Measurements from ENCODE around the gene ABLIM2. TPM values are rescaled to one million over a fixed set of nuclear protein-coding genes. Genes with fewer than 3 reads are reported as not detected.

ABLIM2 gene
- total RNA-seq, 2 donors from 2014 or later, result 6.0 to 20.8 TPM

DNA sequence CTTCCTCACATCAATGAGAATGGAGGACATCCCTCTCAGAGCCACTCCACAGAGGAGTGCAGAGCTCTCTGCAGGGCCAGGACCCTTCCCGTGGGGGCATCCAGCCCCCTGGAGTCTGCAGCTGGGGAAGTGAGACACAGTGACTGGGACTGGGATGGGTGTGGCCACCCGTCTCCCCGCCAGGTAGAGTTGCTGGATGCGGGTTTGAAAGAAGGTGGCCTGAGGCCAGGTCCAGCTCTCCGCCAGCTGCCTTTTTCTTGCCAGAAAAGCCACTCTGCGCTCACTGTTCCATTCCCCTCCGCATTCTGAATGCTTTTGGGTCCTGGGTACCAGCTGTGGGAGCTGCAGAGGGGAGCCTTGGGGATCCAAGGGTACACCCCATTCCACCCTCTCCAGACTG lies 82.6 kb downstream of the ABLIM2 start:
- Histone ChIP-seq H3K36me3 (replicated peaks in 1 of 2; ENCODE audit: insufficient read depth in 1 of 2, low read depth in 2 of 2) (no peaks in the 10 kb centered on the region), H3K27ac (no peak overlapping the region), H3K4me3 (no peak overlapping the region), H3K4me1 (no peaks in the 10 kb centered on the region), H3K27me3 (no peaks in the 10 kb centered on the region), H3K9me3 (no peaks in the 10 kb centered on the region)
- TF ChIP-seq, protein P1, sequence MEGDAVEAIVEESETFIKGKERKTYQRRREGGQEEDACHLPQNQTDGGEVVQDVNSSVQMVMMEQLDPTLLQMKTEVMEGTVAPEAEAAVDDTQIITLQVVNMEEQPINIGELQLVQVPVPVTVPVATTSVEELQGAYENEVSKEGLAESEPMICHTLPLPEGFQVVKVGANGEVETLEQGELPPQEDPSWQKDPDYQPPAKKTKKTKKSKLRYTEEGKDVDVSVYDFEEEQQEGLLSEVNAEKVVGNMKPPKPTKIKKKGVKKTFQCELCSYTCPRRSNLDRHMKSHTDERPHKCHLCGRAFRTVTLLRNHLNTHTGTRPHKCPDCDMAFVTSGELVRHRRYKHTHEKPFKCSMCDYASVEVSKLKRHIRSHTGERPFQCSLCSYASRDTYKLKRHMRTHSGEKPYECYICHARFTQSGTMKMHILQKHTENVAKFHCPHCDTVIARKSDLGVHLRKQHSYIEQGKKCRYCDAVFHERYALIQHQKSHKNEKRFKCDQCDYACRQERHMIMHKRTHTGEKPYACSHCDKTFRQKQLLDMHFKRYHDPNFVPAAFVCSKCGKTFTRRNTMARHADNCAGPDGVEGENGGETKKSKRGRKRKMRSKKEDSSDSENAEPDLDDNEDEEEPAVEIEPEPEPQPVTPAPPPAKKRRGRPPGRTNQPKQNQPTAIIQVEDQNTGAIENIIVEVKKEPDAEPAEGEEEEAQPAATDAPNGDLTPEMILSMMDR (IDR thresholded peaks at IDR 0.05), result no peak
- TF ChIP-seq POLR2A (IDR thresholded peaks at IDR 0.05), result no peak
- 70 to 82% methylated on average over 5 to 7 of the region's 7 CpGs for WGBS, 2 donors
- no peak for ATAC-seq
- DNase-seq, result no peak
- intact Hi-C loops (cut with DNase I), result no loop called here

DNA sequence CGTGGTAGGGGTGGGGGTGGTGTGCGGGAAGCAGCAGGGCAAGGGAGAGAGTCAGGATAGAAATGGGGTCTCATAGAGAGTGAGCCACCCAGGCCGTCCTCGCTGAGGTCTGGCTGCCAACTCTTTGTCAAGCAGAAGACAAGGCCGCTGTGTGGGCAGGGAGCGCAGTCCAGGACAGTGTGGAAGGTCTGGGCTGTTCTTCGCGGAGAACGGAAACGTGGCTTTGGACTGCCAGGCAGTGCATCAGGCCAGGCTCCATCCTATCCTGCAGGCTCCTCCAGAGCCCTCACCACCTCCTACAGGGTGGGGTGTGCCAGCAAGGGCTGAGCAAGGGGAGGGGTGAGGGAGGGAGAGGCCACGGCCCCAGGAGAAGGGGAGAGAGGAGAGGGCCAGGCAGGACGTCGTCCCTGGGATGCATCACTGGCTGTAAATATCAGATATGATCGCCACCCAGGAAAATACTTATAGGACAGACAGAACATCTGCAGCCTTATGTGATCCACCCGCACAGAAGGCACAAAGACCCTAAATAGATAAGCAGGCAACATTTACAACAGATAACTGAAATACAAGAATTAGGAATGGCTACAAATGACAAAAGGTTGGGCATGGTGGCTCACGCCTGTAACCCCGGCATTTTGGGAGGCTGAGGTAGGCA lies 85.3 kb downstream of the ABLIM2 start:
- no peak for DNase-seq
- Histone ChIP-seq H3K36me3 (replicated peaks in 1 of 2; ENCODE audit: insufficient read depth in 1 of 2, low read depth in 2 of 2) (no peaks in the 10 kb centered on the region), H3K4me3 (no peak overlapping the region), H3K27ac (no peak overlapping the region), H3K27me3 (no peaks in the 10 kb centered on the region), H3K4me1 (no peaks in the 10 kb centered on the region), H3K9me3 (no peaks in the 10 kb centered on the region)
- ATAC-seq, result no peak
- intact Hi-C loops (cut with DNase I), result no loop called here
- TF ChIP-seq, protein P1 (IDR thresholded peaks at IDR 0.05), result no peak
- WGBS, 2 donors, result 87% methylated on average over 16 to 17 of the region's 17 CpGs

DNA sequence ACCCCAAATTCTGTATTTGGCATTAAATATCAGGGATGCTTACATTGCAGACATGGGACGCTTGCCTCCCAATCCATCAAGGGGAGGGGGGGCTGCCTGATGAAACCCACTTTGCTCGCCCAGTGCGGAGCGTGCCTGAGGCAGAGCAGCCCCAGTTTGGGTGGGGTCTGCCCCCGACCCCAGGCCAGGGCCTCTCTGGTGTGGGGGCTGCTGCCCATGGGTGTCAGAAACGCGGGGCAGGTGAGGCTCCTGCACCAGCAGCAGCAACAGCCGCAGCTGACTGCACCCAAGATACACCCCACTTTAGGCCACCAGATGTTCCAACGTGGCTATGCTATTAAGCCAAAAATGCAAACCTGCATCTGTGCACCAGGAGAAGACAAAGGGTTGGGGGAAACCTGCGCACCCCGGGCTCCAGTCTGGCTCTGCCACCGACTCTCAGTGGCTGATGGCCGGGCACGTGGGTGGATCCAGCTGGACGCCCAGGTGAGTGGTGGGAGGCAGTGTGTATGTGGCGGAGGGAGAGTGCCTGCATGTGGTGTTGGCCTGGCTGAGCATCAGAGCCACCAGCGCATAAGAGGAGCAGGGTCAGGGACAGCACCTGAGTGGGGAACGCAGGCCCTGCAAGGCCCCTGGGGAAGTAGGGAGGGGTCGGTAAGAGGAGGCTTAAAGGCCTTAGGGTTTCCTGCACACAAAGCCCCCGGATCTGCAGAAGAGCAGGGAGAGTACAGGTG lies 86.2 kb downstream of the ABLIM2 start:
- Histone ChIP-seq H3K27ac (no peak overlapping the region), H3K4me1 (no peaks in the 10 kb centered on the region), H3K4me3 (no peak overlapping the region), H3K27me3 (no peaks in the 10 kb centered on the region), H3K36me3 (replicated peaks in 1 of 2; ENCODE audit: insufficient read depth in 1 of 2, low read depth in 2 of 2) (no peaks in the 10 kb centered on the region), H3K9me3 (no peaks in the 10 kb centered on the region)
- TF ChIP-seq POLR2A (IDR thresholded peaks at IDR 0.05), result no peak
- 79 to 88% methylated on average over 11 to 18 of the region's 20 CpGs for WGBS, 2 donors
- DNase-seq (no peak), ATAC-seq (no peak)
- intact Hi-C loops (cut with DNase I), result no loop called here

DNA sequence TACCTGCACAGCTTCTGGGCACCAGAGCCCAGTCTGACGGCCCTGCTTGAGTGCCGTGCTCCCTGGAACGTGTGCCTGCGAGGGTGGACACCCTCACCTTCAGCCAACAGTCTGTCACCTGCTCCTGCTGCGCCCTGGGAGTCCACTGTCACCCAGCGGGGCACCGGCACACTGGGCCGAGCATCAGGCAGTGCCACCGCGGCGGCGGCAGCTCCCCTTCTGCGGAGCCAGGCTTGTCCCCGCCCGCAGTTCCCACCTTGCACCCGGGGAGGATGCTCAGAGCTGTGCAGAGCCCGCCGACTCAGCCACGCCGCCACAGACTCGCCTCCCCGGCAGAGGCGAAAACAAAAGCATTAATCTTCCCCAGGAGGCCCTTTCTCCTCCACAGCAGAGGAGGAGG lies 86.8 kb downstream of the ABLIM2 start:
- H3K4me1 ChIP-seq, result no peaks in the 10 kb centered on the region
- intact Hi-C loops (cut with DNase I), result no loop called here
- TF ChIP-seq, protein P1 (IDR thresholded peaks at IDR 0.05), result no peak
- TF ChIP-seq POLR2A (IDR thresholded peaks at IDR 0.05), result no peak
- 67 to 77% methylated on average over 9 to 14 of the region's 23 CpGs for WGBS, 2 donors
- no peaks in the 10 kb centered on the region for H3K27me3 ChIP-seq
- no peak for ATAC-seq
- no peak overlapping the region for H3K4me3 ChIP-seq
- H3K9me3 ChIP-seq, result no peaks in the 10 kb centered on the region
- no peak overlapping the region for H3K27ac ChIP-seq
- H3K36me3 ChIP-seq (replicated peaks in 1 of 2; ENCODE audit: insufficient read depth in 1 of 2, low read depth in 2 of 2), result no peaks in the 10 kb centered on the region
- no peak for DNase-seq

DNA sequence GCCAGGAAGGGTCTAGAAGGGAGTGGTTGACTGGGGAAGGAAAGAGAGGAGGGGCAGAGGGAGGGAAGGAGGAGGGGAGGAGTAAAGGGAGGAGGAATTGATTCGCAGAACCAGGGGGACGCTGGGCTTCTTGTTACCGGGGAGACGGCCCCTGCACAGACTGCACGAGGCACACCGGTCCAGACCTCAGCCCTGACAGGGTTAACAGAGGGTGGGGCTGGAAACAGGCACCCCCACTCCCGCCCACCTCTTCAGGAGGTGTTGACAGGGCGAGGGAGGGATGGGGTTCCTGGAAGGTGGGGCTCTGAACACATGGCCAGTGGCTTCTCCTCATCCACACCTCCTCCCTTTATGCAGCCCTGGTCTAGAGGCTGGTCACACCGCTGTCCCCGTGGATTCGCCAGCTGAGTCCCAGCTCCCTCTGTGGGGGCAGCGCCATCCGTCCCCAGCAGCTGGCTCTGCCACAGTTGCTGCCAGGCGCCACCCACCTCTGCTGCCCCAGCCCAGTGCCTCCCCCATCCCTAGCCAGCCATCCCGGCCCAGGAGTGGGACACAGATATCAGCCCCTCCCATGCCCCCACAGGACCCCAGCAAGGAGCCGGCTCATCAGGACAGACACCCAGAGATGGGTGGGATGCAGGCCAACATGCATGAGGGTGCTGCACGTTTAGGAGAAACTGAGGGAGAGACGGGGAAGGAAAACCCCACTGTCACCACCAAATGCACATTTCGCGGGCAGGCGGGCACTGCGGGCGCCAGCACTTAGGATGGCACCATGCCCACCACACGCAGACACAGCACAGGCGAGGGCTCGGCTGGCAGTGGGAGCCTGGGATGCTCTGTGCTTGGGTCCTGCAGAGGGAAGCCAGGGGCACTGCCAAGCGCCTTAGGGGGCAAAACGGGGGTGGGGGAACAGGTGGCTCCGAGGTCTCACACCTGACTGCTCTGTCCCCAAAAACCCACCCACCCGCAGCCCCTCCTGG lies 87.6 kb downstream of the ABLIM2 start:
- 72 to 76% methylated on average over 17 to 30 of the region's 30 CpGs for WGBS, 2 donors
- DNase-seq (no peak), ATAC-seq (no peak)
- no peak overlapping the region for H3K27ac ChIP-seq
- no peaks in the 10 kb centered on the region for H3K4me1 ChIP-seq
- H3K27me3 ChIP-seq, result no peaks in the 10 kb centered on the region
- no peaks in the 10 kb centered on the region for H3K36me3 ChIP-seq (replicated peaks in 1 of 2; ENCODE audit: insufficient read depth in 1 of 2, low read depth in 2 of 2)
- no peaks in the 10 kb centered on the region for H3K9me3 ChIP-seq
- TF ChIP-seq, protein P1 (IDR thresholded peaks at IDR 0.05), result no peak
- no peak for TF ChIP-seq POLR2A (IDR thresholded peaks at IDR 0.05)
- H3K4me3 ChIP-seq, result no peak overlapping the region
- intact Hi-C loops (cut with DNase I), result no loop called here

Measured in body of pancreas (tissue), 4 donors.